Measurements from ENCODE around the gene ALG1.
"Not testable (repeated sequence)": the region's sequence is repeated elsewhere in the genome, so short reads cannot be mapped to it uniquely, and the experiment has no call there.

DNA sequence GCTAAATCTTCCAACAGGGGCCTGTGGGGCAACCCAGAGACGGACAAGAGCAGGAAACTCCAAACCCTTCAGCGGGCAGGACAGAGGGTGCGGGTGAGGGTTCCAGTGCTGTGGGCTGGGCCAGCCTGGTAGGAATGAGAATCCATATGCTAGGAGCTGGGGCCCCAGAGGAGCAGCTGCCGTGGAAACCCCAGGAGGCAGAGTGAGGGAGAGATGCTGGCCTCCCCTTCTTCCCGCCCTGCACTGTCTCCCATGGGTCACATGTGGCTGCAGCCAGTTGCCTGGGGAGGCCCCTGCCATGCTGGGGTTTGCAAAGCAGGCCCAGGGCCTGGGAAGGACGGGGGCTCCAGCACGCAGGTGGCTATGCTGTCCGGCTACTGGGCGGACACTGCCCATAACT lies 21.4 kb downstream of the ALG1 start:
- TF ChIP-seq, protein P1, sequence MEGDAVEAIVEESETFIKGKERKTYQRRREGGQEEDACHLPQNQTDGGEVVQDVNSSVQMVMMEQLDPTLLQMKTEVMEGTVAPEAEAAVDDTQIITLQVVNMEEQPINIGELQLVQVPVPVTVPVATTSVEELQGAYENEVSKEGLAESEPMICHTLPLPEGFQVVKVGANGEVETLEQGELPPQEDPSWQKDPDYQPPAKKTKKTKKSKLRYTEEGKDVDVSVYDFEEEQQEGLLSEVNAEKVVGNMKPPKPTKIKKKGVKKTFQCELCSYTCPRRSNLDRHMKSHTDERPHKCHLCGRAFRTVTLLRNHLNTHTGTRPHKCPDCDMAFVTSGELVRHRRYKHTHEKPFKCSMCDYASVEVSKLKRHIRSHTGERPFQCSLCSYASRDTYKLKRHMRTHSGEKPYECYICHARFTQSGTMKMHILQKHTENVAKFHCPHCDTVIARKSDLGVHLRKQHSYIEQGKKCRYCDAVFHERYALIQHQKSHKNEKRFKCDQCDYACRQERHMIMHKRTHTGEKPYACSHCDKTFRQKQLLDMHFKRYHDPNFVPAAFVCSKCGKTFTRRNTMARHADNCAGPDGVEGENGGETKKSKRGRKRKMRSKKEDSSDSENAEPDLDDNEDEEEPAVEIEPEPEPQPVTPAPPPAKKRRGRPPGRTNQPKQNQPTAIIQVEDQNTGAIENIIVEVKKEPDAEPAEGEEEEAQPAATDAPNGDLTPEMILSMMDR (IDR thresholded peaks at IDR 0.05 in 4 of 5, conservative IDR thresholded peaks at IDR 0.05 in 1 of 5), result not testable (repeated sequence)
- not testable (repeated sequence) for TF ChIP-seq POLR2A (IDR thresholded peaks at IDR 0.05)
